DOHH2 (cell line): Measurements from ENCODE around the gene SLAMF7.

ENCODE experiments used
- H3F3A ChIP-seq: fragments of 200-600 bp; sonication (generic), shearing (Covaris generic); 2 replicates; pipeline ENCODE4 v1.6.0; 2016; ENCODE audit warnings: antibody characterized with exemption, mild to moderate bottlenecking; ENCODE audit not compliant: control insufficient read depth, insufficient read depth
- H3K27ac ChIP-seq: fragments of 200-600 bp; sonication (generic); 2 replicates; pipeline ENCODE4 v1.5.1; 2014; ENCODE audit warnings: low read depth, mild to moderate bottlenecking, low read length, moderate library complexity
- H3K27me3 ChIP-seq: fragments of 200-600 bp; sonication (generic); 2 replicates; pipeline ENCODE4 v1.6.1; 2014; ENCODE audit warnings: mild to moderate bottlenecking, low read length, mixed read lengths; ENCODE audit not compliant: control insufficient read depth
- H3K36me3 ChIP-seq: fragments of 200-600 bp; sonication (generic); 2 replicates; pipeline ENCODE4 v1.6.1; 2014; ENCODE audit warnings: mild to moderate bottlenecking, low read length, moderate library complexity, mixed read lengths; ENCODE audit not compliant: control insufficient read depth
- H3K4me1 ChIP-seq: fragments of 200-600 bp; sonication (generic); 2 replicates; pipeline ENCODE4 v1.6.1; 2014; ENCODE audit warnings: mild to moderate bottlenecking, low read length, mixed read lengths; ENCODE audit not compliant: control insufficient read depth
- H3K4me2 ChIP-seq: fragments of 200-600 bp; sonication (generic); 2 replicates; pipeline ENCODE4 v1.6.0; 2014; ENCODE audit warnings: mild to moderate bottlenecking, low read length, moderate library complexity
- H3K4me3 ChIP-seq: fragments of 200-600 bp; sonication (generic); 2 replicates; pipeline ENCODE4 v1.5.1; 2014; ENCODE audit warnings: mild to moderate bottlenecking, low read length, mixed read lengths
- H3K79me2 ChIP-seq: fragments of 200-600 bp; sonication (generic); 2 replicates; pipeline ENCODE4 v1.6.1; 2014; ENCODE audit warnings: mild to moderate bottlenecking, low read length, mixed read lengths; ENCODE audit not compliant: control insufficient read depth
- H3K9me2 ChIP-seq: fragments of 200-600 bp; sonication (generic); replicated peaks from 2 replicates; pipeline ENCODE4 v1.6.1; 2014; ENCODE audit warnings: mild to moderate bottlenecking, low read length, mixed read lengths; ENCODE audit not compliant: control insufficient read depth
- H3K9me3 ChIP-seq: fragments of 200-600 bp; sonication (generic); 2 replicates; pipeline ENCODE4 v1.6.1; 2014; ENCODE audit warnings: antibody characterized with exemption, low read length, mixed read lengths; ENCODE audit not compliant: control insufficient read depth, insufficient read depth
- H4K20me1 ChIP-seq: fragments of 200-600 bp; sonication (generic); 2 replicates; pipeline ENCODE4 v1.6.0; 2014; ENCODE audit warnings: low read depth, mild to moderate bottlenecking, antibody characterized with exemption, low read length, moderate library complexity; ENCODE audit not compliant: control insufficient read depth, insufficient read depth
- CTCF ChIP-seq: fragments of 200-600 bp; sonication (generic); IDR thresholded peaks from one replicate; pipeline ENCODE4 v1.5.1; 2014; ENCODE audit warnings: antibody characterized with exemption, mild to moderate bottlenecking, low read depth, low read length; ENCODE audit not compliant: poor library complexity, severe bottlenecking
- EZH2phosphoT487 ChIP-seq: fragments of 200-600 bp; sonication (generic); IDR thresholded peaks from 2 replicates; pipeline ENCODE4 v1.6.1; 2017; ENCODE audit warnings: borderline replicate concordance, mild to moderate bottlenecking, antibody characterized with exemption, low read length, moderate library complexity, mixed read lengths

Gene SLAMF7

GRCh38 chr1:160798439-160798838, 59.4 kb downstream of the SLAMF7 start:
- Histone ChIP-seq H3K9me3 (no peaks in the 10 kb centered on the region), H4K20me1 (no peaks in the 10 kb centered on the region), H3K9me2 (no peaks in the 10 kb centered on the region), H3K79me2 (no peaks in the 10 kb centered on the region), H3K27me3 (no peaks in the 10 kb centered on the region), H3K4me2 (no peak overlapping the region), H3K4me3 (no peak overlapping the region), H3K36me3 (no peaks in the 10 kb centered on the region), H3K4me1 (peaks cover 31% of the 10 kb centered on the region), H3K27ac (no peak overlapping the region), H3F3A (no peaks in the 10 kb centered on the region)
- TF ChIP-seq EZH2phosphoT487 (no peak), CTCF (no peak)

DNA sequence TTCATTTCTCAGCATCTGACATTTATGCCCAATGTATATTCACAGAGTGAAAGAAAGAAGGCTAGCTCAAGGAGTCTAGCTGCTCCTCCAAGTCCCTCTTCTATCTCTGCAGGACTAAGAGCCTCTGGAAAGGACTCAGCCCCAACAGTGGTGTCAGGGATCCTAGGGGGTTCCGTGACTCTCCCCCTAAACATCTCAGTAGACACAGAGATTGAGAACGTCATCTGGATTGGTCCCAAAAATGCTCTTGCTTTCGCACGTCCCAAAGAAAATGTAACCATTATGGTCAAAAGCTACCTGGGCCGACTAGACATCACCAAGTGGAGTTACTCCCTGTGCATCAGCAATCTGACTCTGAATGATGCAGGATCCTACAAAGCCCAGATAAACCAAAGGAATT, 60.6 kb downstream of the SLAMF7 start:
- Histone ChIP-seq H4K20me1 (no peaks in the 10 kb centered on the region), H3K9me3 (no peaks in the 10 kb centered on the region), H3K27ac (no peak overlapping the region), H3K4me1 (peaks cover 31% of the 10 kb centered on the region), H3K36me3 (no peaks in the 10 kb centered on the region), H3K79me2 (no peaks in the 10 kb centered on the region), H3K27me3 (no peaks in the 10 kb centered on the region), H3F3A (no peaks in the 10 kb centered on the region), H3K9me2 (no peaks in the 10 kb centered on the region), H3K4me2 (no peak overlapping the region), H3K4me3 (no peak overlapping the region)
- TF ChIP-seq EZH2phosphoT487 (no peak), CTCF (no peak)

- H3K4me3 ChIP-seq, result no peak overlapping the region
- no peaks in the 10 kb centered on the region for H3K27me3 ChIP-seq
- H4K20me1 ChIP-seq, result no peaks in the 10 kb centered on the region
- H3K27ac ChIP-seq, result no peak overlapping the region
- no peaks in the 10 kb centered on the region for H3K9me3 ChIP-seq
- no peaks in the 10 kb centered on the region for H3K36me3 ChIP-seq
- no peaks in the 10 kb centered on the region for H3K79me2 ChIP-seq
- no peaks in the 10 kb centered on the region for H3F3A ChIP-seq
- H3K9me2 ChIP-seq, result no peaks in the 10 kb centered on the region
- peaks cover 31% of the 10 kb centered on the region for H3K4me1 ChIP-seq
- H3K4me2 ChIP-seq, result no peak overlapping the region
- TF ChIP-seq EZH2phosphoT487, result no peak
Measured at GRCh38 chr1:160800142-160800541, 61.1 kb downstream of the SLAMF7 start.

DNA sequence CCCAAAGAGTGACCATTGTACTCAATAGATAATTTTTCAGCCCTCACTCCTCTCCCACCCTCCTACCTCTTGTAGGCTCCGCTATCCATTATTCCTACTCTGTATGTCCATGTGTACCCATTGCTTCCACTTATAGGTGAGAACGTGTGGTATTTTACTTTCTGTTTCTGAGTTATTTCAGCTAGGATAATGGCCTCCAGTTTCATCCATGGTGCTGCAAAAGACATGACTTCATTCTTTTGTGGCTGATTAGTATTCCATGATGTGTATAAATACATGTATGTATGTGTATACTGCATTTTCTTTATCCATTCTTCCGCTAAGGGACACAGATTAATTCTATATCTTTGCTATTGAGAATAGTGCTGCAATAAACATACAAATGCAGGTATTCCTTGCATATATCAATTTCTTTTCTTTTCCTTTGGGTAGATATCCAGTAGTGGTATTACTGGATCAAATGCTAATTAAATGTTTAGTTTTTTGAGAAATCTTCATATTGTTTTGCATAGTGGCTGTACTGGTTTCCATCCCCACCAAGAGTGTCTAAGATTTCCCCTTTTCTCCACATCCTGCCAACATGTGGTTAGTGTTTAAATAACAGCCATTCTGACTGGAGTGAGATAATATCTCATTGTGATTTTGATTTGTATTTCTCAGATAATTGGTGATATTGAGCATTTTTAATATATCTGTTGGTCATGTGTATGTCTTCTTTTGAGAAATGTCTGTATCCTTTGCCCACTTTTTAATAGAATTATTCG, 61.8 kb downstream of the SLAMF7 start:
- no peak for TF ChIP-seq EZH2phosphoT487
- no peak for TF ChIP-seq CTCF
- H3K79me2 ChIP-seq, result no peaks in the 10 kb centered on the region
- no peaks in the 10 kb centered on the region for H3F3A ChIP-seq
- H3K27me3 ChIP-seq, result no peaks in the 10 kb centered on the region
- no peaks in the 10 kb centered on the region for H3K9me3 ChIP-seq
- no peaks in the 10 kb centered on the region for H3K9me2 ChIP-seq
- H4K20me1 ChIP-seq, result no peaks in the 10 kb centered on the region
- no peak overlapping the region for H3K4me3 ChIP-seq
- no peaks in the 10 kb centered on the region for H3K36me3 ChIP-seq
- peaks cover 27% of the 10 kb centered on the region for H3K4me1 ChIP-seq
- H3K27ac ChIP-seq, result no peak overlapping the region
- no peak overlapping the region for H3K4me2 ChIP-seq
